GM23338 (cell line): ENCODE results near the gene ADIG. TPM values are rescaled to one million over a fixed set of nuclear protein-coding genes. Genes with fewer than 3 reads are reported as not detected.

Source experiments
- ATAC-seq: fragments of 200-7000 bp; cut with Tn5 transposase; 3 replicates; pipeline ENCODE4 v1.9.1; 2020
- DNase-seq: peaks from one replicate; pipeline ENCODE4 v3.0.0-alpha.2; 2015; ENCODE audit warnings: low spot score
- H2AFZ ChIP-seq: fragments of 200-600 bp; sonication (generic); 2 replicates; pipeline ENCODE4 v1.8.0; 2016; ENCODE audit warnings: antibody characterized with exemption, mild to moderate bottlenecking, moderate library complexity
- H3F3A ChIP-seq: fragments of 200-600 bp; sonication (generic); replicated peaks from 2 replicates; pipeline ENCODE4 v1.8.0; 2017; ENCODE audit warnings: antibody characterized with exemption, mixed run types, low read depth
- H3K27ac ChIP-seq: fragments of 200-600 bp; sonication (generic); 2 replicates; pipeline ENCODE4 v1.6.1; 2016; ENCODE audit warnings: low read depth
- H3K27me3 ChIP-seq: fragments of 200-600 bp; sonication (generic); 2 replicates; pipeline ENCODE4 v1.8.0; 2016; ENCODE audit warnings: mild to moderate bottlenecking, mixed run types, moderate library complexity; ENCODE audit not compliant: insufficient read depth
- H3K36me3 ChIP-seq: fragments of 200-600 bp; sonication (generic); 2 replicates; pipeline ENCODE4 v1.8.0; 2016; ENCODE audit warnings: mild to moderate bottlenecking; ENCODE audit not compliant: insufficient read depth
- H3K4me1 ChIP-seq: fragments of 200-600 bp; sonication (generic); 2 replicates; pipeline ENCODE4 v1.8.0; 2016; ENCODE audit warnings: mild to moderate bottlenecking, moderate library complexity; ENCODE audit not compliant: insufficient read depth
- H3K4me2 ChIP-seq: fragments of 200-600 bp; sonication (generic); 2 replicates; pipeline ENCODE4 v1.7.1; 2017; ENCODE audit warnings: mixed run types
- H3K4me3 ChIP-seq: fragments of 200-600 bp; sonication (generic); 2 replicates; pipeline ENCODE4 v1.6.1; 2016; ENCODE audit warnings: mixed run types
- H3K79me2 ChIP-seq: fragments of 200-600 bp; sonication (generic); replicated peaks from 2 replicates; pipeline ENCODE4 v1.8.0; 2017; ENCODE audit warnings: mild to moderate bottlenecking; ENCODE audit not compliant: insufficient read depth
- H3K9me2 ChIP-seq: fragments of 200-600 bp; sonication (generic); 2 replicates; pipeline ENCODE4 v1.8.0; 2017; ENCODE audit not compliant: insufficient read depth
- H4K20me1 ChIP-seq: fragments of 200-600 bp; sonication (generic); replicated peaks from 2 replicates; pipeline ENCODE4 v1.8.0; 2017; ENCODE audit warnings: mild to moderate bottlenecking; ENCODE audit not compliant: insufficient read depth
- H3K27ac Mint-ChIP-seq: 2 replicates; pipeline ENCODE4 v1.8.0; 2020; ENCODE audit warnings: inconsistent platforms, mild to moderate bottlenecking, moderate library complexity, mixed read lengths
- H3K27me3 Mint-ChIP-seq: 3 replicates; pipeline ENCODE4 v1.8.0; 2022; ENCODE audit warnings: low read depth, mild to moderate bottlenecking, moderate library complexity, mixed read lengths, inconsistent platforms; ENCODE audit not compliant: insufficient read depth, poor library complexity
- H3K36me3 Mint-ChIP-seq: 3 replicates; pipeline ENCODE4 v1.8.0; 2021; ENCODE audit warnings: low read depth, mild to moderate bottlenecking, inconsistent platforms, moderate library complexity, mixed read lengths
- H3K4me1 Mint-ChIP-seq: 3 replicates; pipeline ENCODE4 v1.8.0; 2020; ENCODE audit warnings: mild to moderate bottlenecking, inconsistent platforms, mixed read lengths
- H3K4me3 Mint-ChIP-seq: 3 replicates; pipeline ENCODE4 v1.8.0; 2021; ENCODE audit warnings: moderate library complexity, mild to moderate bottlenecking, inconsistent platforms, mixed read lengths
- H3K9me3 Mint-ChIP-seq: 3 replicates; pipeline ENCODE4 v1.8.0; 2020; ENCODE audit warnings: moderate library complexity, mild to moderate bottlenecking, inconsistent platforms, mixed read lengths
- EZH2 ChIP-seq: fragments of 200-600 bp; sonication (generic); IDR thresholded peaks from one replicate; pipeline ENCODE4 v1.8.0; 2017; ENCODE audit warnings: antibody characterized with exemption, mild to moderate bottlenecking, low read depth; ENCODE audit not compliant: unreplicated experiment
- JUNB ChIP-seq: IDR thresholded peaks from one replicate; pipeline ENCODE4 v1.6.1; 2016; ENCODE audit warnings: antibody characterized with exemption; ENCODE audit not compliant: unreplicated experiment
- NANOG ChIP-seq: IDR thresholded peaks from 2 replicates; pipeline ENCODE4 v1.6.1; 2016; ENCODE audit warnings: antibody characterized with exemption, borderline replicate concordance
- POLR2AphosphoS5 ChIP-seq: IDR thresholded peaks from 2 replicates; pipeline ENCODE4 v1.6.1; 2016; ENCODE audit warnings: antibody characterized with exemption, low read depth
- STAT1 ChIP-seq: IDR thresholded peaks from one replicate; pipeline ENCODE4 v1.6.1; 2016; ENCODE audit warnings: antibody characterized with exemption; ENCODE audit not compliant: unreplicated experiment
- ZNF331 ChIP-seq: fragments of 250-450 bp; sonication (Bioruptor Pico); IDR thresholded peaks from 2 replicates; pipeline ENCODE4 v1.5.0; 2020; ENCODE audit warnings: low read depth, mild to moderate bottlenecking, moderate library complexity
- polyA plus RNA-seq: library from polyadenylated mRNA; unstranded; fragments of >200 nt; fragmentation: Nextera tagmentation; extraction: Ambion mirVana; gene quantifications from 2 replicates; pipeline ENCODE4 v1.2.1, GENCODE V29; 2016
- total RNA-seq: library from RNA; depleted of rRNA; stranded (reverse); fragments of >200 nt; shearing (Covaris generic); gene quantifications from 2 replicates; pipeline ENCODE4 v1.2.3, GENCODE V29; 2014
- TF ChIP-seq, protein P1 (sequence below): fragments of 250-450 bp; sonication (Bioruptor Pico); IDR thresholded peaks from 2 replicates; pipeline ENCODE4 v1.5.0; 2020; ENCODE audit warnings: mild to moderate bottlenecking, moderate library complexity
- TF ChIP-seq, protein P2 (sequence below): IDR thresholded peaks from one replicate; pipeline ENCODE4 v1.6.1; 2018; ENCODE audit warnings: antibody characterized with exemption; ENCODE audit not compliant: unreplicated experiment
- TF ChIP-seq, protein P3 (sequence below), 2 experiments: fragments of 200-600 bp in 1 of 2; sonication (generic) in 1 of 2; conservative IDR thresholded peaks; 2 replicates each; pipeline versions ENCODE4 v1.5.1 to v1.6.1; 2016 to 2017; ENCODE audit warnings: antibody characterized with exemption in 2 of 2, low read depth in 2 of 2, mild to moderate bottlenecking in 2 of 2, moderate library complexity in 1 of 2

ADIG gene
- total and polyA plus RNA-seq, 2 experiments from 2014 or later: not detected

DNA sequence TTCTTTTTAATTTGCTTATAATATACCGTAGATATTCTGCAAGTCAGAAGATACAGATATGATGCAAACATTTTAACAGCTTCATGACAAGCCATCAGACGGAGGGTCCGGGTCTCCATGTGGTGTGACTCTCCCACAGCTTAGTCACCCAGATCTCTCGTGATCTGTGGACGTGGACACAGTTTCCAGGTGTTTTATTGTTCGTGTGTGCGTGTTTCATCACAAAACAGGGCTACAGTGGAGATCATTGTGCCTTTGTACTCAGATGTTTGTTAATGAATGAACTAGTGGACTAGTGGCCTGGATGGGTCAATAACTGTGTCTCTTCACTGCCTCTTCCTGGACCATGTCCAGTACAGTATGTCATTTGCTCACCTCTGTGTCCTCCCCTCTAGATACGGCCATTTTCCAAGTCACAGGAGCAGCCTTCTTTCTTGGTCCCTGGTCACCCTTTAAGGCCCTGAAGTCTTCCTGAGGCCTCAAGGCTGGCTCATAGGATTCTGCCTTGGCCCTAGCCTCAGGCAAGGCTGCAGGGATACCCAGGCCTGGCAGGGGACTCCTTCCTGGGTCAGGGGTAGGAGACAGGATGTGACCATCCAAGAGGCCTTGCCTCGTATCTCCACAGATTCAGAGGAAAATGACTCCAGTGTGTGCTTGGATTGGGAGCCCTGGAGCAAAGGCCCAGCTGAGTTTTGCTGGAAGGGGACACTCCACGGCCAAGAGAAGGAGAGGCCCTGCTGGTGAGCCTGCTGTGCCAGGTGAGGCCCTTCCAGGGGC, 4.6 kb downstream of the ADIG start:
- no peaks in the 10 kb centered on the region for H3K9me3 Mint-ChIP-seq
- Histone ChIP-seq H3K4me3 (no peak overlapping the region), H3K4me1 (no peaks in the 10 kb centered on the region), H3K27me3 (no peaks in the 10 kb centered on the region), H3F3A (no peaks in the 10 kb centered on the region), H2AFZ (no peak overlapping the region), H3K9me2 (no peaks in the 10 kb centered on the region), H3K79me2 (no peaks in the 10 kb centered on the region), H3K4me2 (no peak overlapping the region), H4K20me1 (no peaks in the 10 kb centered on the region; the same call in 1 of the 2 replicates), H3K27ac (no peak overlapping the region), H3K36me3 (no peaks in the 10 kb centered on the region)
- H3K27me3 Mint-ChIP-seq: peaks cover 5% of the 10 kb centered on the region
- TF ChIP-seq, protein P1, sequence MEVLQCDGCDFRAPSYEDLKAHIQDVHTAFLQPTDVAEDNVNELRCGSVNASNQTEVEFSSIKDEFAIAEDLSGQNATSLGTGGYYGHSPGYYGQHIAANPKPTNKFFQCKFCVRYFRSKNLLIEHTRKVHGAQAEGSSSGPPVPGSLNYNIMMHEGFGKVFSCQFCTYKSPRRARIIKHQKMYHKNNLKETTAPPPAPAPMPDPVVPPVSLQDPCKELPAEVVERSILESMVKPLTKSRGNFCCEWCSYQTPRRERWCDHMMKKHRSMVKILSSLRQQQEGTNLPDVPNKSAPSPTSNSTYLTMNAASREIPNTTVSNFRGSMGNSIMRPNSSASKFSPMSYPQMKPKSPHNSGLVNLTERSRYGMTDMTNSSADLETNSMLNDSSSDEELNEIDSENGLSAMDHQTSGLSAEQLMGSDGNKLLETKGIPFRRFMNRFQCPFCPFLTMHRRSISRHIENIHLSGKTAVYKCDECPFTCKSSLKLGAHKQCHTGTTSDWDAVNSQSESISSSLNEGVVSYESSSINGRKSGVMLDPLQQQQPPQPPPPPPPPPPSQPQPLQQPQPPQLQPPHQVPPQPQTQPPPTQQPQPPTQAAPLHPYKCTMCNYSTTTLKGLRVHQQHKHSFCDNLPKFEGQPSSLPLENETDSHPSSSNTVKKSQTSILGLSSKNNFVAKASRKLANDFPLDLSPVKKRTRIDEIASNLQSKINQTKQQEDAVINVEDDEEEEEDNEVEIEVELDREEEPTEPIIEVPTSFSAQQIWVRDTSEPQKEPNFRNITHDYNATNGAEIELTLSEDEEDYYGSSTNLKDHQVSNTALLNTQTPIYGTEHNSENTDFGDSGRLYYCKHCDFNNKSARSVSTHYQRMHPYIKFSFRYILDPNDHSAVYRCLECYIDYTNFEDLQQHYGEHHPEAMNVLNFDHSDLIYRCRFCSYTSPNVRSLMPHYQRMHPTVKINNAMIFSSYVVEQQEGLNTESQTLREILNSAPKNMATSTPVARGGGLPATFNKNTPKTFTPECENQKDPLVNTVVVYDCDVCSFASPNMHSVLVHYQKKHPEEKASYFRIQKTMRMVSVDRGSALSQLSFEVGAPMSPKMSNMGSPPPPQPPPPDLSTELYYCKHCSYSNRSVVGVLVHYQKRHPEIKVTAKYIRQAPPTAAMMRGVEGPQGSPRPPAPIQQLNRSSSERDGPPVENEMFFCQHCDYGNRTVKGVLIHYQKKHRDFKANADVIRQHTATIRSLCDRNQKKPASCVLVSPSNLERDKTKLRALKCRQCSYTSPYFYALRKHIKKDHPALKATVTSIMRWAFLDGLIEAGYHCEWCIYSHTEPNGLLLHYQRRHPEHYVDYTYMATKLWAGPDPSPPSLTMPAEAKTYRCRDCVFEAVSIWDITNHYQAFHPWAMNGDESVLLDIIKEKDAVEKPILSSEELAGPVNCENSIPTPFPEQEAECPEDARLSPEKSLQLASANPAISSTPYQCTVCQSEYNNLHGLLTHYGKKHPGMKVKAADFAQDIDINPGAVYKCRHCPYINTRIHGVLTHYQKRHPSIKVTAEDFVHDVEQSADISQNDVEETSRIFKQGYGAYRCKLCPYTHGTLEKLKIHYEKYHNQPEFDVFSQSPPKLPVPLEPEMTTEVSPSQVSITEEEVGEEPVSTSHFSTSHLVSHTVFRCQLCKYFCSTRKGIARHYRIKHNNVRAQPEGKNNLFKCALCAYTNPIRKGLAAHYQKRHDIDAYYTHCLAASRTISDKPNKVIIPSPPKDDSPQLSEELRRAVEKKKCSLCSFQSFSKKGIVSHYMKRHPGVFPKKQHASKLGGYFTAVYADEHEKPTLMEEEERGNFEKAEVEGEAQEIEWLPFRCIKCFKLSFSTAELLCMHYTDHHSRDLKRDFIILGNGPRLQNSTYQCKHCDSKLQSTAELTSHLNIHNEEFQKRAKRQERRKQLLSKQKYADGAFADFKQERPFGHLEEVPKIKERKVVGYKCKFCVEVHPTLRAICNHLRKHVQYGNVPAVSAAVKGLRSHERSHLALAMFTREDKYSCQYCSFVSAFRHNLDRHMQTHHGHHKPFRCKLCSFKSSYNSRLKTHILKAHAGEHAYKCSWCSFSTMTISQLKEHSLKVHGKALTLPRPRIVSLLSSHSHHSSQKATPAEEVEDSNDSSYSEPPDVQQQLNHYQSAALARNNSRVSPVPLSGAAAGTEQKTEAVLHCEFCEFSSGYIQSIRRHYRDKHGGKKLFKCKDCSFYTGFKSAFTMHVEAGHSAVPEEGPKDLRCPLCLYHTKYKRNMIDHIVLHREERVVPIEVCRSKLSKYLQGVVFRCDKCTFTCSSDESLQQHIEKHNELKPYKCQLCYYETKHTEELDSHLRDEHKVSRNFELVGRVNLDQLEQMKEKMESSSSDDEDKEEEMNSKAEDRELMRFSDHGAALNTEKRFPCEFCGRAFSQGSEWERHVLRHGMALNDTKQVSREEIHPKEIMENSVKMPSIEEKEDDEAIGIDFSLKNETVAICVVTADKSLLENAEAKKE (CRISPR knock-in tag): no peak
- TF ChIP-seq, protein P2, sequence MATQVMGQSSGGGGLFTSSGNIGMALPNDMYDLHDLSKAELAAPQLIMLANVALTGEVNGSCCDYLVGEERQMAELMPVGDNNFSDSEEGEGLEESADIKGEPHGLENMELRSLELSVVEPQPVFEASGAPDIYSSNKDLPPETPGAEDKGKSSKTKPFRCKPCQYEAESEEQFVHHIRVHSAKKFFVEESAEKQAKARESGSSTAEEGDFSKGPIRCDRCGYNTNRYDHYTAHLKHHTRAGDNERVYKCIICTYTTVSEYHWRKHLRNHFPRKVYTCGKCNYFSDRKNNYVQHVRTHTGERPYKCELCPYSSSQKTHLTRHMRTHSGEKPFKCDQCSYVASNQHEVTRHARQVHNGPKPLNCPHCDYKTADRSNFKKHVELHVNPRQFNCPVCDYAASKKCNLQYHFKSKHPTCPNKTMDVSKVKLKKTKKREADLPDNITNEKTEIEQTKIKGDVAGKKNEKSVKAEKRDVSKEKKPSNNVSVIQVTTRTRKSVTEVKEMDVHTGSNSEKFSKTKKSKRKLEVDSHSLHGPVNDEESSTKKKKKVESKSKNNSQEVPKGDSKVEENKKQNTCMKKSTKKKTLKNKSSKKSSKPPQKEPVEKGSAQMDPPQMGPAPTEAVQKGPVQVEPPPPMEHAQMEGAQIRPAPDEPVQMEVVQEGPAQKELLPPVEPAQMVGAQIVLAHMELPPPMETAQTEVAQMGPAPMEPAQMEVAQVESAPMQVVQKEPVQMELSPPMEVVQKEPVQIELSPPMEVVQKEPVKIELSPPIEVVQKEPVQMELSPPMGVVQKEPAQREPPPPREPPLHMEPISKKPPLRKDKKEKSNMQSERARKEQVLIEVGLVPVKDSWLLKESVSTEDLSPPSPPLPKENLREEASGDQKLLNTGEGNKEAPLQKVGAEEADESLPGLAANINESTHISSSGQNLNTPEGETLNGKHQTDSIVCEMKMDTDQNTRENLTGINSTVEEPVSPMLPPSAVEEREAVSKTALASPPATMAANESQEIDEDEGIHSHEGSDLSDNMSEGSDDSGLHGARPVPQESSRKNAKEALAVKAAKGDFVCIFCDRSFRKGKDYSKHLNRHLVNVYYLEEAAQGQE: no peak
- TF ChIP-seq JUNB (no peak), ZNF331 (CRISPR knock-in tag) (no peak), EZH2 (no peak), STAT1 (no peak), NANOG (no peak), POLR2AphosphoS5 (no peak)
- TF ChIP-seq, protein P3, sequence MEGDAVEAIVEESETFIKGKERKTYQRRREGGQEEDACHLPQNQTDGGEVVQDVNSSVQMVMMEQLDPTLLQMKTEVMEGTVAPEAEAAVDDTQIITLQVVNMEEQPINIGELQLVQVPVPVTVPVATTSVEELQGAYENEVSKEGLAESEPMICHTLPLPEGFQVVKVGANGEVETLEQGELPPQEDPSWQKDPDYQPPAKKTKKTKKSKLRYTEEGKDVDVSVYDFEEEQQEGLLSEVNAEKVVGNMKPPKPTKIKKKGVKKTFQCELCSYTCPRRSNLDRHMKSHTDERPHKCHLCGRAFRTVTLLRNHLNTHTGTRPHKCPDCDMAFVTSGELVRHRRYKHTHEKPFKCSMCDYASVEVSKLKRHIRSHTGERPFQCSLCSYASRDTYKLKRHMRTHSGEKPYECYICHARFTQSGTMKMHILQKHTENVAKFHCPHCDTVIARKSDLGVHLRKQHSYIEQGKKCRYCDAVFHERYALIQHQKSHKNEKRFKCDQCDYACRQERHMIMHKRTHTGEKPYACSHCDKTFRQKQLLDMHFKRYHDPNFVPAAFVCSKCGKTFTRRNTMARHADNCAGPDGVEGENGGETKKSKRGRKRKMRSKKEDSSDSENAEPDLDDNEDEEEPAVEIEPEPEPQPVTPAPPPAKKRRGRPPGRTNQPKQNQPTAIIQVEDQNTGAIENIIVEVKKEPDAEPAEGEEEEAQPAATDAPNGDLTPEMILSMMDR (conservative IDR thresholded peaks at IDR 0.05; ENCODE audit: low read depth in 2 of 2): no peak
- H3K27ac Mint-ChIP-seq: no peak overlapping the region
- ATAC-seq: no peak
- no peak for DNase-seq
- H3K4me1 Mint-ChIP-seq: peaks cover 6% of the 10 kb centered on the region
- H3K36me3 Mint-ChIP-seq: no peaks in the 10 kb centered on the region
- no peak overlapping the region for H3K4me3 Mint-ChIP-seq
